Measurements from ENCODE around the gene SEPTIN14. TPM values are rescaled to one million over a fixed set of nuclear protein-coding genes. Genes with fewer than 3 reads are reported as not detected.

SEPTIN14 gene
- total and polyA plus RNA-seq, 2 of the 4 experiments (the other 2 are of a cell fraction): not detected

GRCh38 chr7:55871932-55872485, 9.5 kb upstream of the SEPTIN14 start:
- no peak overlapping the region for H2AK5ac ChIP-seq (ENCODE audit: low read depth, low read length)
- H3K18ac ChIP-seq (ENCODE audit: low read depth, low read length): no peak overlapping the region
- H3K27me3 ChIP-seq (ENCODE audit: control insufficient read depth, insufficient read depth, low read length): no peaks in the 10 kb centered on the region
- WGBS, 2 experiments (ENCODE audit: extremely low coverage in 2 of 2, insufficient read length in 1 of 2): 84% methylated on average over 4 of the region's 8 CpGs; no CpG with 5 or more reads in 1 of the 2 experiments
- no peak overlapping the region for H3K14ac ChIP-seq (replicated peaks; ENCODE audit: low read depth, low read length)
- no peak overlapping the region for H4K8ac ChIP-seq (ENCODE audit: low read depth in 2 of 2, low read length in 2 of 2)
- no peak overlapping the region for H2BK5ac ChIP-seq (ENCODE audit: low read depth, low read length, poor library complexity, severe bottlenecking)
- no peak overlapping the region for H3K4me2 ChIP-seq (ENCODE audit: low read depth, low read length)
- H4K91ac ChIP-seq (ENCODE audit: insufficient read depth, low read depth, low read length): no peak overlapping the region
- H2BK120ac ChIP-seq (ENCODE audit: low read depth, low read length): no peak overlapping the region
- no peak overlapping the region for H3K23ac ChIP-seq (ENCODE audit: low read depth, low read length)
- TF ChIP-seq POLR2A (IDR thresholded peaks at IDR 0.05; ENCODE audit: low read depth, low read length): no peak
- TF ChIP-seq CTCF (conservative IDR thresholded peaks at IDR 0.05; ENCODE audit: low read depth, low read length): no peak
- TF ChIP-seq RFX5 (IDR thresholded peaks at IDR 0.05; ENCODE audit: low read depth, low read length): no peak
- TF ChIP-seq ELK1 (IDR thresholded peaks at IDR 0.05; ENCODE audit: borderline replicate concordance, low read depth, low read length): no peak
- TF ChIP-seq CHD1 (IDR thresholded peaks at IDR 0.05; ENCODE audit: low read depth, low read length): no peak
- TF ChIP-seq MAZ (IDR thresholded peaks at IDR 0.05; ENCODE audit: borderline replicate concordance, low read depth, low read length): no peak
- TF ChIP-seq CEBPB (IDR thresholded peaks at IDR 0.05; ENCODE audit: low read depth, low read length): no peak
- TF ChIP-seq MXI1 (IDR thresholded peaks at IDR 0.05; ENCODE audit: borderline replicate concordance, low read depth, low read length): no peak
- no peak for TF ChIP-seq MAFK (IDR thresholded peaks at IDR 0.05; ENCODE audit: low read depth, low read length)
- TF ChIP-seq NFE2L2 (IDR thresholded peaks at IDR 0.05; ENCODE audit: low read depth, low read length): no peak
- TF ChIP-seq SMC3 (IDR thresholded peaks at IDR 0.05; ENCODE audit: low read depth, low read length): no peak
- TF ChIP-seq RCOR1 (IDR thresholded peaks at IDR 0.05; ENCODE audit: insufficient replicate concordance, low read length): no peak
- no peak for TF ChIP-seq BHLHE40 (IDR thresholded peaks at IDR 0.05; ENCODE audit: low read depth, low read length)
- no peak for TF ChIP-seq FOS (IDR thresholded peaks at IDR 0.05; ENCODE audit: low read depth, low read length)
- TF ChIP-seq USF2 (IDR thresholded peaks at IDR 0.05; ENCODE audit: low read depth, low read length): no peak
- H3K4me1 ChIP-seq (ENCODE audit: control insufficient read depth, insufficient read depth, low read length): no peaks in the 10 kb centered on the region
- no peak overlapping the region for H3K9ac ChIP-seq (ENCODE audit: low read depth, low read length)
- no TSS peak for BruUV-seq (replicated peaks)
- no peaks in the 10 kb centered on the region for H4K20me1 ChIP-seq (ENCODE audit: insufficient read depth, low read length)
- ChIA-PET CTCF (no interaction called here), POLR2A (ENCODE audit: unreplicated experiment) (no interaction called here)
- no peaks in the 10 kb centered on the region for H3K9me3 ChIP-seq (ENCODE audit: control insufficient read depth, insufficient read depth, low read length)
- dilution Hi-C loops (cut with HindIII; ENCODE audit: low sequenced_read_pairs, unreplicated experiment) (no loop called here), in situ Hi-C loops (cut with MboI; ENCODE audit: low sequenced_read_pairs) (no loop called here), intact Hi-C loops (cut with micrococcal nuclease) (no loop called here)
- no peaks in the 10 kb centered on the region for H3K9me1 ChIP-seq (ENCODE audit: insufficient read depth, low read length)
- H3K4ac ChIP-seq (ENCODE audit: low read depth, low read length): no peak overlapping the region
- no peak overlapping the region for H3K56ac ChIP-seq (ENCODE audit: extremely low read depth, insufficient read depth, low read length)
- H3K36me3 ChIP-seq (ENCODE audit: control insufficient read depth, insufficient read depth, low read length): no peaks in the 10 kb centered on the region
- H4K5ac ChIP-seq (ENCODE audit: low read depth, low read length): no peak overlapping the region
- no peak for ATAC-seq (ENCODE audit: low read depth)
- H2BK15ac ChIP-seq (ENCODE audit: low read depth, low read length): no peak overlapping the region
- no peak overlapping the region for H2AFZ ChIP-seq (replicated peaks; ENCODE audit: low read length, poor library complexity)
- no peaks in the 10 kb centered on the region for H3K79me1 ChIP-seq (ENCODE audit: low read depth in 1 of 2, low read length in 2 of 2)
- no peak overlapping the region for H3K27ac ChIP-seq (ENCODE audit: insufficient read depth, low read length)
- no peak overlapping the region for H2AK9ac ChIP-seq (replicated peaks; ENCODE audit: low read depth, low read length, poor library complexity)
- no peak overlapping the region for H3K4me3 ChIP-seq (ENCODE audit: insufficient read depth, low read depth, low read length)
- no peak for DNase-seq
- no peak overlapping the region for H2BK20ac ChIP-seq (ENCODE audit: low read depth, low read length)
